Panc1 (cell line): ENCODE results near the gene ATXN7L1. TPM values are rescaled to one million over a fixed set of nuclear protein-coding genes. Genes with fewer than 3 reads are reported as not detected.

ENCODE experiments used
- ATAC-seq: fragments of 200-7000 bp; cut with Tn5 transposase; 2 replicates; pipeline ENCODE4 v1.9.1; 2020; ENCODE audit warnings: mild to moderate bottlenecking, moderate library complexity
- BruUV-seq: library from RNA; stranded (reverse); fragments of 400-500 nt; replicated peaks from 2 replicates; lab custom pipeline; 2021; lab: Mats Ljungman, UMichigan
- CTCF ChIA-PET: fragments of 300-600 bp; sonication (Branson Sonifier 250); formaldehyde crosslinking; loops from one replicate; lab custom pipeline; 2022; ENCODE audit warnings: antibody characterized with exemption; lab: Charles Lee
- POLR2A ChIA-PET: fragments of 300-600 bp; sonication (Branson Sonifier 250); formaldehyde crosslinking; loops from one replicate; lab custom pipeline; 2022; ENCODE audit warnings: antibody characterized with exemption; lab: Charles Lee
- DNase-seq: peaks from one replicate; pipeline ENCODE4 v3.0.0-alpha.2; 2010; ENCODE audit warnings: low read depth, low spot score
- H3K27ac ChIP-seq: 2 replicates; pipeline ENCODE4 v1.5.1; 2011; ENCODE audit warnings: mild to moderate bottlenecking, low read length, inconsistent platforms
- H3K27me3 ChIP-seq: fragments of 200-500 bp; sonication (Bioruptor generic); 2 replicates; pipeline ENCODE4 v1.6.0; 2014; ENCODE audit warnings: low read length, inconsistent platforms; ENCODE audit not compliant: control insufficient read depth, insufficient read depth
- H3K36me3 ChIP-seq: fragments of 200-500 bp; sonication (Bioruptor generic); 2 replicates; pipeline ENCODE4 v1.5.1; 2014; ENCODE audit warnings: inconsistent platforms, mild to moderate bottlenecking, low read length, moderate library complexity; ENCODE audit not compliant: control insufficient read depth, insufficient read depth
- H3K4me1 ChIP-seq: 2 replicates; pipeline ENCODE4 v1.5.1; 2011; ENCODE audit warnings: inconsistent platforms, mild to moderate bottlenecking, low read length, moderate library complexity; ENCODE audit not compliant: control insufficient read depth, insufficient read depth
- H3K4me3 ChIP-seq, 2 experiments: 2 replicates each; pipeline ENCODE4 v1.5.1; 2011 to 2012; ENCODE audit warnings: low read depth in 2 of 2, low read length in 2 of 2, mild to moderate bottlenecking in 2 of 2, inconsistent platforms in 1 of 2, moderate library complexity in 1 of 2
- H3K9me3 ChIP-seq: fragments of 200-500 bp; sonication (Bioruptor generic); 2 replicates; pipeline ENCODE4 v1.5.1; 2014; ENCODE audit warnings: low read depth, mild to moderate bottlenecking, inconsistent platforms, low read length, moderate library complexity; ENCODE audit not compliant: control insufficient read depth, insufficient read depth
- POLR2AphosphoS5 ChIP-seq: IDR thresholded peaks from 2 replicates; pipeline ENCODE4 v1.6.1; 2012; ENCODE audit warnings: mild to moderate bottlenecking, low read depth, low read length, moderate library complexity
- REST ChIP-seq, 2 experiments: IDR thresholded peaks; 2 replicates each; pipeline ENCODE4 v1.6.1; 2011 to 2012; ENCODE audit warnings: low read depth in 2 of 2, control low read depth in 1 of 2, low read length in 1 of 2, mild to moderate bottlenecking in 1 of 2, moderate library complexity in 1 of 2; ENCODE audit not compliant: insufficient read depth in 1 of 2
- SIN3A ChIP-seq: IDR thresholded peaks from 2 replicates; pipeline ENCODE4 v1.6.1; 2012; ENCODE audit warnings: low read depth, mild to moderate bottlenecking, low read length, moderate library complexity, borderline replicate concordance; ENCODE audit not compliant: insufficient read depth
- TCF7L2 ChIP-seq: IDR thresholded peaks from 2 replicates; pipeline ENCODE4 v1.6.1; 2011; ENCODE audit warnings: mild to moderate bottlenecking, low read depth, low read length, inconsistent platforms
- in situ Hi-C: cut with HindIII; loops from 2 replicates; pipeline ENCODE4 v1.10.0; 2016; ENCODE audit warnings: low sequenced_read_pairs, low pct_unique_long_range_greater_than_20kb
- intact Hi-C: fragments of 100-400 bp; cut with micrococcal nuclease; formaldehyde crosslinking; loops from one replicate; pipeline ENCODE4 v1.10.0; 2022; ENCODE audit not compliant: unreplicated experiment
- total RNA-seq: library from RNA; stranded (reverse); gene quantifications from one replicate; pipeline ENCODE4 v1.2.1, GENCODE V29; 2021; ENCODE audit not compliant: unreplicated experiment
- TF ChIP-seq, protein P1 (sequence below): fragments of 450-650 bp; IDR thresholded peaks from 2 replicates; pipeline ENCODE4 v1.5.1; 2017; ENCODE audit warnings: mild to moderate bottlenecking

The ATXN7L1 gene
- total RNA-seq, 1 experiment from 2014 or later, result 10.8 TPM

DNA sequence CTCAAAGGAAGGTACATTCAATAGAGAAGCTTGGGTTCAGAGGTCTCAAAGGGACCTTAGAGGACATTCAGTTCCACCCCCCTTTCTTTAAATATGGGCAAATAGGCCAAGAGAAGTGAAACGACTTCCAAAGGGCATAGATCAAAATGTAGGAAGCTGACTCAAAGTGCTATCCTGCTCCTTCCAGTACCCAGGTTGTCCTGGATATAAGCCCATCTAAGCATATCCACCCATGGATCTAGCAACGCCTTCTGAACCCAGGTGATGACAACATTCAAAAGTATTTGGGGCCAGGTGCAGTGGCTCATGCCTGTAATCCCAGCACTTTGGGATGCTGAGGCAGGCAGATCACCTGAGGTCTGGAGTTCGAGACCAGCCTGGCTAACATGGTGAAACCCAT, 5.3 kb downstream of the ATXN7L1 start:
- DNase-seq (no peak), ATAC-seq (no peak)
- TF ChIP-seq POLR2AphosphoS5 (no peak), REST (IDR thresholded peaks at IDR 0.05; ENCODE audit: insufficient read depth in 1 of 2, low read depth in 2 of 2, low read length in 1 of 2) (no peak), TCF7L2 (no peak), SIN3A (no peak)
- TF ChIP-seq, protein P1, sequence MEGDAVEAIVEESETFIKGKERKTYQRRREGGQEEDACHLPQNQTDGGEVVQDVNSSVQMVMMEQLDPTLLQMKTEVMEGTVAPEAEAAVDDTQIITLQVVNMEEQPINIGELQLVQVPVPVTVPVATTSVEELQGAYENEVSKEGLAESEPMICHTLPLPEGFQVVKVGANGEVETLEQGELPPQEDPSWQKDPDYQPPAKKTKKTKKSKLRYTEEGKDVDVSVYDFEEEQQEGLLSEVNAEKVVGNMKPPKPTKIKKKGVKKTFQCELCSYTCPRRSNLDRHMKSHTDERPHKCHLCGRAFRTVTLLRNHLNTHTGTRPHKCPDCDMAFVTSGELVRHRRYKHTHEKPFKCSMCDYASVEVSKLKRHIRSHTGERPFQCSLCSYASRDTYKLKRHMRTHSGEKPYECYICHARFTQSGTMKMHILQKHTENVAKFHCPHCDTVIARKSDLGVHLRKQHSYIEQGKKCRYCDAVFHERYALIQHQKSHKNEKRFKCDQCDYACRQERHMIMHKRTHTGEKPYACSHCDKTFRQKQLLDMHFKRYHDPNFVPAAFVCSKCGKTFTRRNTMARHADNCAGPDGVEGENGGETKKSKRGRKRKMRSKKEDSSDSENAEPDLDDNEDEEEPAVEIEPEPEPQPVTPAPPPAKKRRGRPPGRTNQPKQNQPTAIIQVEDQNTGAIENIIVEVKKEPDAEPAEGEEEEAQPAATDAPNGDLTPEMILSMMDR, result no peak
- in situ Hi-C loops (no loop called here), intact Hi-C loops (loop anchor here (10.0 kb wide), 3 partner anchors 106 to 216 kb away; no protein-coding TSS in a partner anchor)
- no peaks in the 10 kb centered on the region for H3K27me3 ChIP-seq
- CTCF ChIA-PET, result no interaction called here
- no peaks in the 10 kb centered on the region for H3K9me3 ChIP-seq
- H3K4me3 ChIP-seq, result no peak overlapping the region
- no TSS peak for BruUV-seq
- peaks cover 4% of the 10 kb centered on the region; the same call in 1 of the 2 replicates for H3K36me3 ChIP-seq
- POLR2A ChIA-PET, result no interaction called here
- peaks cover 11% of the 10 kb centered on the region for H3K4me1 ChIP-seq
- H3K27ac ChIP-seq, result no peak overlapping the region

DNA sequence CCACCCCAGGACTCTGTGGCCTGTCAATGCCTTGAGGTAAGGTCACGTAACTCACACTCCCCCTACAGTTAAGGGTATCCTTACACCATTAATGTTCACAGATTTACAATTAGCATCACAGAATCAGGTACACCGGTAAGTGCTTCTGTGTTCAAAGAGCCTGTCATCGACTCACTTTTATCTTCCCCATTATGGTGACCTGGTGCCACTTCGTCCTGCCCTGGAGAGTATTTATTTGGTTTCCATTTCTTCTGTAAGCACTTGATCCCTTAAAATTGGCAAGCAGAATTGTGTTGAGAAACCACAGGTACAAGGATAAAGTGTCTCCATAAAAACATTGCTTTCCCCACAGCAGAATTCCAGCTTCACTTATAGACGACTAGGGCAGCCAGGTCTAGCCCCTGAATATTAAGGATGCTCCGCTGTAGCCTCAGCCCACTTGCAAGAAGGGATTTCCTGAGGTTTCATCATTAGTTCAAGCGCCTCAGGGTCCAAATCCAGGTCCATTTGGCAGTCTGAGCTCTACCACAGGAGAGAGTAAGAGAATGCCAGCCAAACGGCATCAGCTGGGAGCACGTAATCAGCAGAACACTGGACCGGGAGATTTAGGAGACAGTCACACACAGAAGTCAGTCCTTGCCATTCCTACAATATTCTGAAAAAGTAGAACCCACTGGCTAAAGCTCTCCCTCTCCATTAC, 10.1 kb downstream of the ATXN7L1 start:
- CTCF ChIA-PET, result no interaction called here

More for the DNA sequence above, 10.1 kb downstream of the ATXN7L1 start:
- Histone ChIP-seq H3K27ac (no peak overlapping the region; the same call in 1 of the 2 replicates), H3K27me3 (no peaks in the 10 kb centered on the region), H3K4me3 (no peak overlapping the region), H3K4me1 (no peaks in the 10 kb centered on the region), H3K9me3 (no peaks in the 10 kb centered on the region), H3K36me3 (no peaks in the 10 kb centered on the region)
- no TSS peak for BruUV-seq
- TF ChIP-seq TCF7L2, result no peak
- TF ChIP-seq POLR2AphosphoS5, result no peak
- no peak for TF ChIP-seq SIN3A
- no peak for TF ChIP-seq REST (IDR thresholded peaks at IDR 0.05; ENCODE audit: insufficient read depth in 1 of 2, low read depth in 2 of 2, low read length in 1 of 2)
- TF ChIP-seq, protein P1, result no peak
- POLR2A ChIA-PET, result no interaction called here
- intact Hi-C loops, result no loop called here
- no peak for DNase-seq
- no peak for ATAC-seq
- in situ Hi-C loops, result no loop called here
